ENCODE measurements around the gene B3GALT6.
"Not testable (repeated sequence)": the region's sequence is repeated elsewhere in the genome, so short reads cannot be mapped to it uniquely, and the experiment has no call there.

B3GALT6 gene

GRCh38 chr1:1244192-1244811 is 12.3 kb downstream of the B3GALT6 start:
- no peak for DNase-seq (ENCODE audit: low read depth, low spot score)

- no peak for DNase-seq (ENCODE audit: low read depth, low spot score)
These were observed 13.3 kb downstream of the B3GALT6 start for GRCh38 chr1:1245178-1245816.

GRCh38 chr1:1245817-1246576 is 14.0 kb downstream of the B3GALT6 start:
- DNase-seq (ENCODE audit: low read depth, low spot score) = no peak

- DNase-seq (ENCODE audit: low read depth, low spot score) = no peak
These were observed 14.7 kb downstream of the B3GALT6 start, which contains the start of gene C1QTNF12 for GRCh38 chr1:1246577-1247340. Gene C1QTNF12 (minus strand): TSS chr1:1246722. CDS start chr1:1246690, 32 bp downstream.

- no peak for DNase-seq (ENCODE audit: low read depth, low spot score)
These were observed 15.4 kb downstream of the B3GALT6 start for GRCh38 chr1:1247341-1247913.

- not testable (repeated sequence) for DNase-seq (ENCODE audit: low read depth, low spot score)
These were observed 16.2 kb downstream of the B3GALT6 start for GRCh38 chr1:1248009-1248913.

GRCh38 chr1:1250786-1251284 is 18.8 kb downstream of the B3GALT6 start:
- peak; percentile 36 for DNase-seq (ENCODE audit: low read depth, low spot score)

- DNase-seq (ENCODE audit: low read depth, low spot score) = no peak
These were observed 21.3 kb downstream of the B3GALT6 start for GRCh38 chr1:1253314-1253713.

- no peak for DNase-seq (ENCODE audit: low read depth, low spot score)
These were observed 22.1 kb downstream of the B3GALT6 start for GRCh38 chr1:1253972-1254666.

GRCh38 chr1:1254667-1254998 is 22.6 kb downstream of the B3GALT6 start:
- DNase-seq (ENCODE audit: low read depth, low spot score) = no peak

GRCh38 chr1:1255078-1255477 is 23.0 kb downstream of the B3GALT6 start:
- no peak for DNase-seq (ENCODE audit: low read depth, low spot score)

- no peak for DNase-seq (ENCODE audit: low read depth, low spot score)
These were observed 23.6 kb downstream of the B3GALT6 start for GRCh38 chr1:1255611-1256010.

GRCh38 chr1:1256956-1257871 is 25.2 kb downstream of the B3GALT6 start:
- DNase-seq (ENCODE audit: low read depth, low spot score) = no peak

GRCh38 chr1:1259119-1259488 is 27.1 kb downstream of the B3GALT6 start:
- DNase-seq (ENCODE audit: low read depth, low spot score) = no peak

GRCh38 chr1:1259540-1259939 is 27.5 kb downstream of the B3GALT6 start:
- no peak for DNase-seq (ENCODE audit: low read depth, low spot score)

GRCh38 chr1:1259951-1260600 is 28.0 kb downstream of the B3GALT6 start:
- no peak for DNase-seq (ENCODE audit: low read depth, low spot score)

GRCh38 chr1:1260843-1261560 is 29.0 kb downstream of the B3GALT6 start:
- DNase-seq (ENCODE audit: low read depth, low spot score) = no peak

GRCh38 chr1:1262071-1262470 is 30.0 kb downstream of the B3GALT6 start:
- DNase-seq (ENCODE audit: low read depth, low spot score) = no peak

Measured in activated CD4-positive, CD25-positive, alpha-beta regulatory T cell treated with anti-CD3 and anti-CD28 coated beads, Interleukin-2, amount 50 U/mL, for 16 hours (primary cell).